T-helper 22 cell (primary cell): ENCODE data around the gene PYDC1.
"Not testable (repeated sequence)": the region's sequence is repeated elsewhere in the genome, so short reads cannot be mapped to it uniquely, and the experiment has no call there.

Experiments
- DNase-seq: peaks from one replicate; pipeline ENCODE4 v3.0.0-alpha.2; 2020; ENCODE audit warnings: low read depth

The PYDC1 gene

GRCh38 chr16:31221357-31222160 lies 4.6 kb upstream of the PYDC1 start:
- DNase-seq, result no peak

GRCh38 chr16:31219154-31219741 lies 2.3 kb upstream of the PYDC1 start:
- DNase-seq, result no peak

GRCh38 chr16:31217136-31217530 lies 198 bp upstream of the PYDC1 start:
- DNase-seq, result no peak

GRCh38 chr16:31215287-31216162 lies 1.4 kb downstream of the PYDC1 start:
- DNase-seq, result no peak

GRCh38 chr16:31214708-31215286 lies 2.1 kb downstream of the PYDC1 start:
- no peak for DNase-seq

GRCh38 chr16:31213877-31214707 lies 2.8 kb downstream of the PYDC1 start, which contains the start of gene TRIM72:
TRIM72 (plus strand) TSS chr16:31214119; CDS start chr16:31214739, 620 bp downstream.
- no peak for DNase-seq

GRCh38 chr16:31213342-31213741 lies 3.6 kb downstream of the PYDC1 start:
- no peak for DNase-seq

- DNase-seq, result no peak
Measured at GRCh38 chr16:31206776-31207175, 10.2 kb downstream of the PYDC1 start.

GRCh38 chr16:31204871-31205666 lies 11.9 kb downstream of the PYDC1 start:
- DNase-seq, result no peak

- DNase-seq, result no peak
Measured at GRCh38 chr16:31202414-31203375, 14.2 kb downstream of the PYDC1 start, which contains the start of gene PYCARD. PYCARD (minus strand) TSS chr16:31202760; CDS start chr16:31202690, 70 bp downstream.

GRCh38 chr16:31201582-31202413 lies 15.1 kb downstream of the PYDC1 start:
- no peak for DNase-seq

- no peak for DNase-seq
Measured at GRCh38 chr16:31200821-31201568, 15.9 kb downstream of the PYDC1 start.

GRCh38 chr16:31200111-31200510 lies 16.8 kb downstream of the PYDC1 start:
- not testable (repeated sequence) for DNase-seq

GRCh38 chr16:31199430-31200041 lies 17.4 kb downstream of the PYDC1 start:
- no peak for DNase-seq

GRCh38 chr16:31198207-31198882 lies 18.6 kb downstream of the PYDC1 start:
- DNase-seq, result no peak

- DNase-seq, result no peak
Measured at GRCh38 chr16:31196324-31197088, 20.4 kb downstream of the PYDC1 start.
